ENCODE measurements around the gene APP.

Gene APP

GRCh38 chr21:25953196-25953595 lies 217.4 kb downstream of the APP start:
- Histone ChIP-seq H3K36me3 (ENCODE audit: control insufficient read depth, insufficient read depth, low read length) (no peaks in the 10 kb centered on the region), H3K4me3 (ENCODE audit: low read length) (no peak overlapping the region), H3K9ac (ENCODE audit: low read length) (no peak overlapping the region), H3K27me3 (ENCODE audit: control insufficient read depth, insufficient read depth, low read length) (no peaks in the 10 kb centered on the region), H3K4me1 (ENCODE audit: control insufficient read depth, insufficient read depth, low read length) (peaks cover 7% of the 10 kb centered on the region), H3K9me3 (ENCODE audit: control insufficient read depth, low read length) (no peaks in the 10 kb centered on the region)

GRCh38 chr21:25952306-25952705 lies 218.3 kb downstream of the APP start:
- H3K9ac ChIP-seq (ENCODE audit: low read length) = no peak overlapping the region
- no peak overlapping the region for H3K4me3 ChIP-seq (ENCODE audit: low read length)
- no peaks in the 10 kb centered on the region for H3K36me3 ChIP-seq (ENCODE audit: control insufficient read depth, insufficient read depth, low read length)
- no peaks in the 10 kb centered on the region for H3K27me3 ChIP-seq (ENCODE audit: control insufficient read depth, insufficient read depth, low read length)
- H3K9me3 ChIP-seq (ENCODE audit: control insufficient read depth, low read length) = no peaks in the 10 kb centered on the region
- H3K4me1 ChIP-seq (ENCODE audit: control insufficient read depth, insufficient read depth, low read length) = peaks cover 7% of the 10 kb centered on the region

- Histone ChIP-seq H3K27me3 (ENCODE audit: control insufficient read depth, insufficient read depth, low read length) (no peaks in the 10 kb centered on the region), H3K9me3 (ENCODE audit: control insufficient read depth, low read length) (no peaks in the 10 kb centered on the region), H3K4me3 (ENCODE audit: low read length) (no peak overlapping the region), H3K9ac (ENCODE audit: low read length) (no peak overlapping the region), H3K4me1 (ENCODE audit: control insufficient read depth, insufficient read depth, low read length) (peaks cover 7% of the 10 kb centered on the region), H3K36me3 (ENCODE audit: control insufficient read depth, insufficient read depth, low read length) (no peaks in the 10 kb centered on the region)
Measured at GRCh38 chr21:25949701-25950100, 220.9 kb downstream of the APP start.

- no peak overlapping the region for H3K4me3 ChIP-seq (ENCODE audit: low read length)
- H3K27me3 ChIP-seq (ENCODE audit: control insufficient read depth, insufficient read depth, low read length) = no peaks in the 10 kb centered on the region
- H3K4me1 ChIP-seq (ENCODE audit: control insufficient read depth, insufficient read depth, low read length) = peaks cover 3% of the 10 kb centered on the region
- H3K9me3 ChIP-seq (ENCODE audit: control insufficient read depth, low read length) = no peaks in the 10 kb centered on the region
- no peaks in the 10 kb centered on the region for H3K36me3 ChIP-seq (ENCODE audit: control insufficient read depth, insufficient read depth, low read length)
- H3K9ac ChIP-seq (ENCODE audit: low read length) = no peak overlapping the region
Measured at GRCh38 chr21:25944672-25945213, 225.8 kb downstream of the APP start.

GRCh38 chr21:25944082-25944481 lies 226.5 kb downstream of the APP start:
- no peaks in the 10 kb centered on the region for H3K9me3 ChIP-seq (ENCODE audit: control insufficient read depth, low read length)
- peaks cover 6% of the 10 kb centered on the region for H3K4me1 ChIP-seq (ENCODE audit: control insufficient read depth, insufficient read depth, low read length)
- H3K27me3 ChIP-seq (ENCODE audit: control insufficient read depth, insufficient read depth, low read length) = no peaks in the 10 kb centered on the region
- no peaks in the 10 kb centered on the region for H3K36me3 ChIP-seq (ENCODE audit: control insufficient read depth, insufficient read depth, low read length)
- no peak overlapping the region for H3K4me3 ChIP-seq (ENCODE audit: low read length)
- no peak overlapping the region for H3K9ac ChIP-seq (ENCODE audit: low read length)

GRCh38 chr21:25942135-25942534 lies 228.4 kb downstream of the APP start:
- Histone ChIP-seq H3K27me3 (ENCODE audit: control insufficient read depth, insufficient read depth, low read length) (no peaks in the 10 kb centered on the region), H3K4me1 (ENCODE audit: control insufficient read depth, insufficient read depth, low read length) (peaks cover 20% of the 10 kb centered on the region), H3K4me3 (ENCODE audit: low read length) (no peak overlapping the region), H3K9me3 (ENCODE audit: control insufficient read depth, low read length) (no peaks in the 10 kb centered on the region), H3K36me3 (ENCODE audit: control insufficient read depth, insufficient read depth, low read length) (no peaks in the 10 kb centered on the region), H3K9ac (ENCODE audit: low read length) (no peak overlapping the region)

GRCh38 chr21:25939396-25939761 lies 231.2 kb downstream of the APP start:
- no peak overlapping the region for H3K4me3 ChIP-seq (ENCODE audit: low read length)
- H3K9me3 ChIP-seq (ENCODE audit: control insufficient read depth, low read length) = no peaks in the 10 kb centered on the region
- H3K27me3 ChIP-seq (ENCODE audit: control insufficient read depth, insufficient read depth, low read length) = no peaks in the 10 kb centered on the region
- peaks cover 32% of the 10 kb centered on the region for H3K4me1 ChIP-seq (ENCODE audit: control insufficient read depth, insufficient read depth, low read length)
- H3K9ac ChIP-seq (ENCODE audit: low read length) = no peak overlapping the region
- H3K36me3 ChIP-seq (ENCODE audit: control insufficient read depth, insufficient read depth, low read length) = no peaks in the 10 kb centered on the region

- no peak overlapping the region for H3K4me3 ChIP-seq (ENCODE audit: low read length)
- peaks cover 35% of the 10 kb centered on the region for H3K4me1 ChIP-seq (ENCODE audit: control insufficient read depth, insufficient read depth, low read length)
- H3K27me3 ChIP-seq (ENCODE audit: control insufficient read depth, insufficient read depth, low read length) = no peaks in the 10 kb centered on the region
- H3K36me3 ChIP-seq (ENCODE audit: control insufficient read depth, insufficient read depth, low read length) = no peaks in the 10 kb centered on the region
- H3K9me3 ChIP-seq (ENCODE audit: control insufficient read depth, low read length) = no peaks in the 10 kb centered on the region
- H3K9ac ChIP-seq (ENCODE audit: low read length) = no peak overlapping the region
Measured at GRCh38 chr21:25938658-25939395, 231.7 kb downstream of the APP start.

GRCh38 chr21:25936776-25937175 lies 233.8 kb downstream of the APP start:
- H3K9me3 ChIP-seq (ENCODE audit: control insufficient read depth, low read length) = no peaks in the 10 kb centered on the region
- no peak overlapping the region for H3K9ac ChIP-seq (ENCODE audit: low read length)
- peaks cover 37% of the 10 kb centered on the region for H3K4me1 ChIP-seq (ENCODE audit: control insufficient read depth, insufficient read depth, low read length)
- H3K4me3 ChIP-seq (ENCODE audit: low read length) = no peak overlapping the region
- H3K36me3 ChIP-seq (ENCODE audit: control insufficient read depth, insufficient read depth, low read length) = no peaks in the 10 kb centered on the region
- no peaks in the 10 kb centered on the region for H3K27me3 ChIP-seq (ENCODE audit: control insufficient read depth, insufficient read depth, low read length)

- H3K9ac ChIP-seq (ENCODE audit: low read length) = no peak overlapping the region
- no peaks in the 10 kb centered on the region for H3K27me3 ChIP-seq (ENCODE audit: control insufficient read depth, insufficient read depth, low read length)
- H3K4me3 ChIP-seq (ENCODE audit: low read length) = no peak overlapping the region
- H3K9me3 ChIP-seq (ENCODE audit: control insufficient read depth, low read length) = no peaks in the 10 kb centered on the region
- no peaks in the 10 kb centered on the region for H3K36me3 ChIP-seq (ENCODE audit: control insufficient read depth, insufficient read depth, low read length)
- peaks cover 44% of the 10 kb centered on the region for H3K4me1 ChIP-seq (ENCODE audit: control insufficient read depth, insufficient read depth, low read length)
Measured at GRCh38 chr21:25934771-25935224, 235.8 kb downstream of the APP start.

- Histone ChIP-seq H3K9ac (ENCODE audit: low read length) (no peak overlapping the region), H3K4me1 (ENCODE audit: control insufficient read depth, insufficient read depth, low read length) (peaks cover 38% of the 10 kb centered on the region), H3K27me3 (ENCODE audit: control insufficient read depth, insufficient read depth, low read length) (no peaks in the 10 kb centered on the region), H3K4me3 (ENCODE audit: low read length) (no peak overlapping the region), H3K9me3 (ENCODE audit: control insufficient read depth, low read length) (no peaks in the 10 kb centered on the region), H3K36me3 (ENCODE audit: control insufficient read depth, insufficient read depth, low read length) (no peaks in the 10 kb centered on the region)
Measured at GRCh38 chr21:25934130-25934529, 236.4 kb downstream of the APP start.

GRCh38 chr21:25931765-25932164 lies 238.8 kb downstream of the APP start:
- Histone ChIP-seq H3K9ac (ENCODE audit: low read length) (no peak overlapping the region), H3K27me3 (ENCODE audit: control insufficient read depth, insufficient read depth, low read length) (no peaks in the 10 kb centered on the region), H3K36me3 (ENCODE audit: control insufficient read depth, insufficient read depth, low read length) (no peaks in the 10 kb centered on the region), H3K4me3 (ENCODE audit: low read length) (no peak overlapping the region), H3K9me3 (ENCODE audit: control insufficient read depth, low read length) (no peaks in the 10 kb centered on the region), H3K4me1 (ENCODE audit: control insufficient read depth, insufficient read depth, low read length) (peaks cover 20% of the 10 kb centered on the region)

Measured in mucosa of stomach (tissue), 1 donor.